SK-N-DZ (cell line): ENCODE measurements around the gene OGT. TPM values are rescaled to one million over a fixed set of nuclear protein-coding genes. Genes with fewer than 3 reads are reported as not detected.
"Not testable (repeated sequence)": the region's sequence is repeated elsewhere in the genome, so short reads cannot be mapped to it uniquely, and the experiment has no call there.

Experiments
- DNase-seq: peaks from one replicate; pipeline ENCODE4 v3.0.0-alpha.2; 2015; ENCODE audit warnings: low spot score
- polyA plus RNA-seq, 2 experiments: library from polyadenylated mRNA; depleted of rRNA; stranded (reverse); fragments of >200 nt; gene quantifications; 2 replicates each; pipeline ENCODE4 v1.2.3, GENCODE V29; 2014

OGT gene
- 91.5 and 140 TPM in 2 replicates for polyA plus RNA-seq (2014; cell fraction: cytosol; rRNA removed)
- polyA plus RNA-seq (2014; cell fraction: nucleus; rRNA removed), result 435 and 565 TPM in 2 replicates

DNA sequence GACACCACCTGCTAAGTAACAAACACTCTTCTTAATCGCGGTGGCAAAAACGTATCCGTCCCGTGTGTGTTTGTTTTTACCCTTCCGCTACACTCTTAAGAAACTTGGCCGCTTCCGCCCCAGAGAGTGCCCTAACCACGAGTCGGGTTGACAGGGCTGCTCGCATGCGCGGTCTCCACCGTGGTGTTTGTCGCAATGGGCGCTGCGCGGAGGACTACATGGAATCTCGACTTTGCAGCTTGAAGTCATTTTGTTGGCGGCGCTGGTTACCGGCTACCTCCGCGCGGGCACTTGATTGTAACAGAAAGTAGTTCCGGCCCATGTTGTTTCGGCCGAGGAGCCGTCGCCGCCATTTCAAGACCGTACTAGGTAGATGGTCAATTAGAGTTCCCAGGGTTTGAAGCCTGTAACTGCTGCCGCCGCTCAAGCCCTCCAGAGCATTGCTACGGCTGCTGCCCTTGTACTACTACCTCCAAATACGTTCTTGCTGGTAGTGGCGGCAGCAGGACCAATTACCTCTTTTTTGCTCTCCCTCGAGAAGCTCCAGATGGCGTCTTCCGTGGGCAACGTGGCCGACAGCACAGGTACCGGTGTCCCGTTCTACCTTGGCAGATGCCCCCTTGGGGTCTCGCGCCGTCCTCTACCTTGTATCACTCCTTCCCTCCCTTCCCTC, at the start of gene OGT:
OGT (plus strand) TSS at position 352 of the 673 bp plus-strand sequence; CDS start at position 548, 196 bp downstream.
- DNase-seq, result peak; percentile 96

DNA sequence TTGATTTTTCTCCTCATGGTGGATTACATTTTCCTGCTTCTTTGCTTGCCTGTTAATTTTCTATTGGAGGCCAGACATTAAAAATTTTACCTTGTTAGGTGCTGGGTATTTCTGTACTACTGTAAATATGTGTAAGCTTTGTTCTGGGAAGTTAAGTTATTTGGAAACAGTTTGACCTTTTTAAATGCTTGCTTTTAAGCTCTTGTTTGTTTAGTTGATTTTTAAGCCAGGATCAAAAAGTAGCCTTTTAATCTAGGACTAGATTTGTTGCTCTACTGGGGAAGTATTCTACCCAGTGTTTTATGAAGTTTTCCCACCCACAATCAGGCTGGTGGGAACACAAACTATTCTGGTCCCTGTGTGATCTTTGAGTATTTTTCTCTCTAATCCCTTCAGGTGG, 45.1 kb upstream of the OGT start:
- no peak for DNase-seq

DNA sequence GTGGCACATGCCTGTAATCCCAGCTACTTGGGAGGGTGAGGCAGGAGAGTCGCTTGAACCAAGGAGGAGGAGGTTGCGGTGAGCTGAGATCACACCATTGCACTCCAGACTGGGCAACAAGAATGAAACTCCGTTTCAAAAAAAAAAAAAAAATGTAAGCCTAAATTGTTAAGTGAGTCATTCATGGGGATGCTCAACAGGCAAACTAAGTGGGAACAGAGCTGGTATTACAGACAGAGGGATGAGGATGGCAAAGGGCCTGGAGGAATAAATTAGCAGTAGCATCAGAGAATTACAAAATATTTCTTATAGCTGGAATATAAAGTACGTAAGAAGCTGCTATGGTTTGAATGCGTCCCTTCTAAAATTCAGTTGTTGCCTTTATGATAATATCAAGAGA, 43.4 kb upstream of the OGT start:
- DNase-seq, result no peak

DNA sequence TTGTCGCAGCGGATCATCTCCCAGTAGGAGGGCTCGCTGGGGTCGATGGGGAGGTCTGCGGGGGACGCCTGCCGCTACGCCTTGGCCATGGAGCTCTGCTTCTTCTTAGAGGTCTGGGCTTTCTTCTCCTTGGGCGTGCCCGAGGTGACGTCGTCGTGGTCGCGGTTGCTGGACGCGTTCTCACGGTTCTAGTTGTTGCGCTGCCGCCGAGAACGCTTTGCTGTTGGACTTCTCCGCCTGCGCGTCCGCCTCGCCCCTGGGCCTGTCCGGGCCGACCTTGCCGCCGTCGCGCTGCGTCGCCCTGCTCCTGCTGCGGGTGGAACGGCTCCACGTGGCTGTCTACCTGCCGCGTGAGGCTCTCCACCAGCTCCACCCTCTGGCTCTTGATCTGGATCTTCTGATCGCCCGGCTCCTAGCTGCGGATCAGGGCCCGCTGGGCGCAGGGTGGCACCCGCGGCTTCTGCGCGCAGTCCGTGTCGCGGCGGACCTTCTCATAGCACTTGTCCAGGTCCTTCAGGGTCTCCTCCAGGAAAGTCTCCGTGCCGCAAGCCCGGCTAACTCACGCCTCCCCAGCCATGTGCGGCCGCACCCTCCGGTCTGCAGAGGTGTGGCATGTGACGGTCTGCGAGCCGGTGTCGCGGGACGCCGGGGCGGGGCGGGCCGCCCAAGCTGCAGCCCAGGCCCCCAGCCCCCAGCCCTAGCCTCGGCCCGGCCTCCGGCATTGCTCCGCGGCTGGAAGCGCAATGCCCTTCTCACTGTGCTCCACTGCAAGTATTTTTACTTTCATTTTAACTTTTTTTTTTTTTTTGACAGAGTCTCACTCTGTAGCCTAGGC, 40.5 kb upstream of the OGT start:
- no peak for DNase-seq

DNA sequence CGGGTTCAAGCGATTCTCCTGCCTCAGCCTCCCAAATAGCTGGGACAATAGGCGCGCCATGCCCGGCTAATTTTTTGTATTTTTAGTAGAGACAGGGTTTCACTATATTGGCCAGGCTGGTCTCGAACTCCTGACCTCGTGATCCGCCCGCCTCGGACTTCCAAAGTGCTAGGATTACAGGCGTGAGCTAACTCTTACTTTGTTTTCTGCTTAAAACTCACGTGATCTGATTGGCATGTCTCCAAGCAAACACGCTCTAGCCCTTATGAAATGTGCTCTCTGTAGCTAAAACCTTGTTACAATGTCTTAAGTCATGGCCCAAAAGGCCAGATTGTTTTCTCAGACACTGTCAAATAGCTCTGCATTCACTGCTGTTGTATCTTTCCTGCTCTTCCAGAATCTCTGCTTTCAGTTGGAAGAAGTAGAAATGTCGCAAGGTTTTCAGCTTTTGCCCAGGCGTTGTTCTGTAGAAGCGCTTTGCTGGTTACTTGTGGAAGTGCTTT, 39.7 kb upstream of the OGT start:
- DNase-seq, result no peak

DNA sequence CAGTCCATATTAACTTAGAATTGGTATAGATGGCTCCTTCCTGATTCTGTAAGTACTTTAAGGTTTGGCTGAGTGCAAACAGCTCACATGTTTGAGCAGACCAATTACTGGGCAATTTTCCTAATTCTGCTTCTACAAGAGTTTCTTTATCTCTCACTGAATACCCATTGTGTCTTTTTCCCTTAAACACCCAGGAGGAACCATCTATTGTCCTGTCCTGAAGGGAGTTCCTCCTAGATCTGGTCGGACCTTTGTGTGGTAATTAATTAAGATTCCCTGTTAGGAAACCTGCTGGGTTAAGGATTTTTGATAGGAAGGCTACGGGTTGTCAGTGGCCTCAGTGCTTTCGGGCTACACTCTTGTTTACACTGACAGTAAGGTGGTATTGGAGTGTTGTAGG, 36.9 kb upstream of the OGT start:
- DNase-seq, result not testable (repeated sequence)

DNA sequence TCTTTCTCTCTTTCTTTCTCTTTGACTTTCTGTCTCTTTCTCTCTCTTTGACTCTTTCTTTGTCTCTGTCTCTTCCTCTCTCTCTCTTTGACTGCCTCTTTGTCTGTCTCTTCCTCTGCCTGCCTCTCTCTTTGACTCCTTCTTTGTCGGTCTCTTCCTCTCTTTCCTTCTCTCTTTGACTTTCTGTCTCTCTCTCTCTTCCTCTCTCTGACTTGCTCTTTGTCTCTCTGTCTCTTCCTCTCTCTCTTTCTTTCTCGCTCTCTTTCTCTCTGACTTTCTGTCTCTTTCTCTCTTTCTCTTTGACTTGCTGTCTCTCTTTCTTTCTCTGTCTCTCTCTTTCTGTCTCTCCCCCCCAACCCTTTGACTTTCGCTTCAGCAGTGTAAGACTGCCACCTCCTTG, 36.4 kb upstream of the OGT start:
- DNase-seq, result no peak

DNA sequence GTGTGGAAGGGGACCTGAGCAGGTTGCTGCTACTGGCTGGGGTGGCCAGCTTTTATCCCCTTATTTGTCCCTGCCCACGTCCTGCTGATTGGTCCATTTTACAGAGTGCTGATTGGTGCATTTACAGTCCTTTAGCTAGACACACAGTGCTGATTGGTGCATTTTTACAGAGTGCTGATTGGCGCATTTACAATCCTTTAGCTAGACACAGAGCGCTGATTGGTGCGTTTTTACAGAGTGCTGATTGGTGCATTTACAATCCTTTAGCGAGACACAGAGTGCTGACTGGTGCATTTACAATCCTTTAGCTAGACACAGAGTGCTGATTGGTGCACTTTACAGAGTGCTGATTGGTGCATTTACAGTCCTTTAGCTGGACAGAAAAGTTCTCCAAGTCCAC, 30.8 kb upstream of the OGT start:
- not testable (repeated sequence) for DNase-seq

DNA sequence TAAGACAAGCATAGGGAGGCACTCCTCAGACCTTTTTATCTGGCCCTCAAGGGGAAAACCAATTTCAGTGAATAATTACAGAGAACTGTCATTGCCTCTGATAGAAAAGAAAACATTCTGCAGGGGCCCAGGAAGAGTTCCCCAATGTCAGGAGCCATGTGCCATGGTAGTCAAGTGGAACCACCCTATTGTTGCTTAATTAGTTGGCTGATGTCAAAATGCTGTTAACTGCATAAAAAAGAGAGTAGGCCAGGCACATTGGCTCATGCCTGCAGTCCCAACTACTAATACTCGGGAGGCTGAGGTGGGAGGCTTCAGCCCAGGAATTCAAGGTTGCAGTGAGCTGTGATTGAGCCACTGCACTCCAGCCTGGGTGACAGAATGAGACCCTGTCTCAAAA, 28.6 kb upstream of the OGT start:
- no peak for DNase-seq

DNA sequence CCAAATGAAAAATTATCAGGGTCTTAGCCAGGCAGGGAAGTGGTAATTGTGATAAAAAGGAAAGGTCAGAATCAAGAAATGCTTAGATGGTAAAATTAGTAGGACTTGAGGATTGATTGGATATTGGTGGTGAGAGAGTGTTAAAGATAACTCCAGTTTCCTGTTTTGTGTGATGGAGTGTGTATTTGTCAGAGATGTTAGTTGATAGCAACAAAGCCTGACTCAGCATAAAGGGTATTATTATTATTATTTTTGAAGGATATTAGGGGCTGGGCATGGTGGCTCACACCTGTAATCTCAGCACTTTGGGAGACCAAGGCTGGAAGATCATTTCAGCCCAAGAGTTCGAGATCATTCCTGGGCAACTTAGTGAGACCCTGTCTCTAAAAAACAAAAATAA, 23.6 kb upstream of the OGT start:
- no peak for DNase-seq

DNA sequence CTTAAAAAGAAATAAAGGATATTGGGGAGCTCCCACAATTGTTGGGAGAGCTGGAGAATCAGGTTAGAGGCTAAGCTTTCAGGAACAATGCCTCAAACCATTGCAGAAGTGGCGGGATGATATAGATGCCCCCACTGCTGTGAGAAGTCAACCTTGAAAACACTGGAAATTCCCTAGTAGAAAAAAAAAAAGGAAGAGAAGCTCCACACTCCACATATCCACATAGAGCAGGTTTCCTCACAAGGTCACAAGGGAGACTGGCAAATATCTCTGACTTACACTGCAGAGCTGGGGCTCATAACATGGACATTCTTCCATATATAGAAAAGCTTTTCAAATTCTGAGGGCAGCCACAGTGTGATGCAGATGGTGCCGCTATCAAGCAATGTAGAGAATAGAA, 22.7 kb upstream of the OGT start:
- no peak for DNase-seq

DNA sequence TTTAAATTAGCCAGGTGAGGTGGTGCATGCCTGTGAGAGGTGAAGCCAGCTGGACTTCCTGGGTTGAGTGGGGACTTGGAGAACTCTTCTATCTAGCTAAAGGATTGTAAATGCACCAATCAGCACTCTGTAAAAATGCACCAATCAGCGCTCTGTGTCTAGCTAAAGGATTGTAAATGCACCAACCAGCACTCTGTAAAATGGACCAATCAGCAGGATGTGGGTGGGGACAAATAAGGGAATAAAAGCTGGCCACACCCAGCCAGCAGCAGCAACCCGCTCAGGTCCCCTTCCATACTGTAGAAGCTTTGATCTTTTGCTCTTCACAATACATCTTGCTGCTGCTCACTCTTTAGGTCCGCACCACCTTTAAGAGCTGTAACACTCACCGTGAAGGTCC, 19.2 kb upstream of the OGT start:
- DNase-seq, result not testable (repeated sequence)

DNA sequence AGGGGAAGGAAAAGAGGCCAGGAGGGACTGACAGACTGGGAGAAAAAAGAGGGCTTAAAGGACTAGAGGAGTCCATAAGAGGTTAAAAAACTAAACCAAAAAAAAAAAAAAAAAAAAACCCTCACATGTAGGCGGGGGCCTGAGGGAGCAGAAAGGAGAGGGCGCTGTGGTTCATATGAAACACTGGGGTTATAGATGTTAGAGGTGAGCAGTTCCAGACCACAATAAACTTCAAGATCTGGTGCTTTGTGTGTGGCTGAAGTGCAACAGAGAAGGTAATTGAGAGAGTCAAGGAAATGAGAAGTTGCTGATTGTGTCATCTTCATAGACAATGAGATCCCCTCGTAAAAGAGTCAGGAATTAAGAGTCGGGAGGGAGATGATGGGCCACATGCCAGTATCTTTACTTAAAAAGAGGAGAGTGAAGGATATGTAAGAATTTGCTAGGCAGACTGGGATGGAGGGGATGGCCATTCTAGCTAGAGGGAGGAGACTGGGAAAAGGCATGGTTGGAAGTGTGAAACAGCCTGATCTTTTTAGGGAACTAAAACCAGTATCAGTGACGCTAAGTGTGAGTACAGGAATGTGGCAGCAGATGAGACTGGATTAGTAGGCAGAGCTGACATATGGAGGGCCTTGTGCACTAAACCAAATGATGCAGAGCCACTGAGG, 18.4 kb upstream of the OGT start:
- no peak for DNase-seq

DNA sequence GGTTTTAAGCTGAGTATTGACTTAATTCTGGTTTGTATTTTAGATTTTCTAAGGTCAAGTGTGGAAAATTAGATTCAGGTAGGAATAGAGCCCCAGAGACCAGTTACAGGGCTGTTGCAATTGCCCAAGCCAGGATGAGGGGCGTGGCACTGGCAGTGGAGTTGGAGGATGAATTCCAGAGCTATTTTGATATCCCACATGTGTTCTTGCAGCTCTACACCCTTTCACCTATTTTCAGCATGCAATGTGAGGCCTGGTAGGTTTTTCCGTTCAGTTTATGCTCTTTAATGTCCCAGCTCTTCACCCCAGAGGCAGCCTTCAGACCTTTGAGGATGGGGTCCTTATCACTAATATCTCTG, 17.9 kb upstream of the OGT start:
- DNase-seq, result no peak

DNA sequence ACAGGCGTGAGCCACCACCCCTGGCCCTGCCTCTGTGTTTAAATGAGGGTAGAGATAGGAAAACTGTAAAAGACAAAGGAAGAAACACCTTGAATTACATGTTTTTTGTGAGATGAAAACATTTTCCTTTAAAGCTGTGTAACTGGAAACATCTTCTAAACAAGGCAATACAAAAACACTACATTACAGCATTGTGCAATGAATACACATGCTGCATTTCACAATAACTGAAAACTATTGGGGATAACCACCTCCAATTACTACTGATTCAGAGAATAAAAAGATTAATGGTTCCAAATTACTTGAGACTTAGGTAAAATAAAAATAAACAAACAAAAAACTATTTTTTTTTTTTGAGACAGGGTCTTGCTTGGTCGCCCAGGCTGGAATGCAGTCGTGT, 7.6 kb upstream of the OGT start:
- no peak for DNase-seq

DNA sequence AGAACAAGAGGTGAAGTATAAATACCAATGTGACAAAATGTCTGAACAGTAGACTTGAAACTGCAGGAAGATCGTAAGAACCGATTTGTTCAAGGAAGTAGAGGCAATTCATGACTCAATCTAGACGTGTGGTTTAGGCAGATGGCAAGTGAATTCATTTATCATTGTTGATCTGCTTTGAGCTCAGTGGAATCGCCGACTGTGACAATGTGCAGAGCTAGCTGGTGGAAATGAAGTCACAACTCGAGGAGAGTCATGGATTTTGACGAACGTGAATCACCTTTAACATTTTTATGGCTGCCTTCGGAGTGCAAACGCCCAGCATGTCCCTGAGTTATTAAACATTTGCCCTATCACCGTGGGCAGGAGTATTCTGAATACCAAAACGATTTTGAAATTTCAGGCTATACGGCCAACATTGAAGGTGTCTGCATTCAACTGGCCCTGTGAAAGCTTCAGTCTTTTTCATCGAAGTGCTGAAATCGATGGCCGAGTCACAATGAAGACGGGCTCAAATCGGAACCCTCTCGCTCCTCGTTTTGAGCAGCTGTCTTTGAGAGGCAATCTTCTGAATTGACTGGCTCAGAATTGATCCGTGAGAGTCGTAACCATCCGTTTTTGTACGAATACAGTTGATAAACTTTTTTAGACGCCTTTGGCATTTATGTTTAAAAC, 689 bp upstream of the OGT start:
- peak; percentile 50 for DNase-seq

DNA sequence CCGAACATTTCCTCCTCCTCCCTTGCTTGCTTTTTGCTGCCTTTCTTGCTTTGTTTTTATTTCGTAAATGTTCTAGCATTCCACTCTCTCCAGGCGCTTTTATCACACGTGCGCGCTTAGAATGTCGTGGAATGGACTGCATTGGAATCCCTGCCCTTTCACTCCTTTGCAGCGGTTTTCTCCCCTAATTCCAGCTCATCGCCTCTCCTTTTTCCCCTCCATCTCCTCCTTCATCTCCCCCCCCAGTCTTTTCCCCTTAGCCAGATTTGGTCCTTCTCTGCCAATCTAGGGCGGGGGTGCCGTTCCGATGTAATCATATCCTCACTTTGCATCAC, 579 bp downstream of the OGT start:
- no peak for DNase-seq

DNA sequence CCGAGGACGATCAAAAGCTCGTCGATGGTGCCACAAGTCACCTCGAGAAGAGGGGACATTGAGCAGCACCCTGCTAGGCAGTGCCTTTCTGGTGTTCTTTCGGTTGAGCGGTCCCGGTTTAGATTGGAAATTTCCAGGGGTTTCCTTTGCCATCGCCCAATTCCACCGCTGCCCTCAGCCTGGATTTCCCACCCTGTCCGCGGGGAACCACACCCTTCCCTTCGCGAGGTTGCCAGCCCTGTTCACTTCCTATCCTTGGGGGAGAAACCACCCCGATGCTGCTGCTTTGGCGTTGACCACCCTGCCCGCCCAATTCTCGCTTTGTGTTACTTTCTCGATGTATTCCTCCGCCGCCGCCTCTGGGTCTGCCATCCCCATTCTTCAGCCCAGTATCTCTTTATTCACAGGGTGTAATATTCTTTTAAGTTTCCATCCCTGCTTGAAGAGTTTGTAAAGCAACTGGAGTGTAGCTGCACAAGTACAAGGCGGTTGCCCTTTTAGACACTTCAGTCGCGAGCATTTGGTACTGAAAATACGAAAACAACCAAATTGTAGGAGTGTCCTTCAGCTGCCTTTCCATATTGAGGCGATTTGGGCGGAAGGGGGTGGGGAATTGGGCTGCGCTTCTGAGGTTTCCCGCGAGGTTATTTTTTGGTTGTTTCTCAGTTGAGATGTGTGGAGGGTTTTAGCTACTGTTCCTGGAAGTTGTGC, 1.1 kb downstream of the OGT start:
- peak; percentile 53 for DNase-seq

DNA sequence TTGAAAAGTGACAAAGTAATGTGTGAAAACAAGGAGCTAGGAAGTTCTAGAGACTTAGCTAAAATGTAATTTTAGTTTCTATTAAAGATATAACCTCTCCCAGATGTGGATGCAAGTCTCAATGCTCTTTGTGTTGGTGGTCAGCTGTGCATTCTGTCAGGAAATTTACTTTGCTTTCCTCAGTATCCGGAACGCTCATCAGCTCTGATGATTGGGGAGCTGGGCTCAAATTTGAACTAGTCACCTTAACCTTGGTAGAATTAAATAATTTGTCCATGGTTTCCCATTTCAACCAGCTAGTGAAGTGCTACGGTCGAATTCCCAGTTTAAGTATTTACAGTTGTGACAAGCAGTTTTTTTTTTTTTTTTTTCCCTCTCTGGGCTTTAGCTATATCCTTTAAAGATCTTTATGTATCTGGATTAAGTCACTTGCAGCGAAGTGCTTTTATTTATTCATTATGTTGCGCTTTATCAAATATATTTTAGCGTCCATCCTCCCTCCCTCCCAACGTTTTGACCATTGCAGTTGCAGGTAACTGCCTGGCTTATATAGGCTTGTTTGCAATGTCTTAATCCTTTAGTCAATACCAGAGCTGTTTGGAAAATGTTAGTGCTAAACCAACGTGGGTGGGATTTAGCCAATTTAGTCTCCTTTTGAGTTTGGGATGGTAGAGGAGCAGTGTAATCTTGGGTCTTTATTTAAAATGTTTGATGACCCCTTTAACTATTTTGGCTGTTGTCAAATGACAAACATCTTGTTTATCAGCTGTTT, 2.1 kb downstream of the OGT start:
- no peak for DNase-seq

DNA sequence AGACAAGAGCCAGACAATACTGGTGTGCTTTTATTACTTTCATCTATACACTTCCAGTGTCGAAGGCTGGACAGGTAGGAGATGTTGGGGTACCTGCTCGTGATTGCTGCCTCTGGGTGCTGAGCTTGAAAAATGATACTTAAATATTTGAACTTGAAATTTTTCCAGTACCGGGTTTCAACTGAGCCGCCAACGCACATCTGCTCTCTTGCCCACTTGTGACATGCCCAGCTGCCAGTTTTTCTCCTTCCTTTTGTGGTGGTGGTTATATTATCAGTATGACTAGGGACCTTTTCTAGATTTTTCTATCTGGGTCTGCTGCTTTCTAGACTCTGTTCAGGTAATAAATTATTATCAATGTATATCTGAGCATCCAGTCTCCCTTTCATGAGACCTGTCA, 3.4 kb downstream of the OGT start:
- DNase-seq, result no peak

DNA sequence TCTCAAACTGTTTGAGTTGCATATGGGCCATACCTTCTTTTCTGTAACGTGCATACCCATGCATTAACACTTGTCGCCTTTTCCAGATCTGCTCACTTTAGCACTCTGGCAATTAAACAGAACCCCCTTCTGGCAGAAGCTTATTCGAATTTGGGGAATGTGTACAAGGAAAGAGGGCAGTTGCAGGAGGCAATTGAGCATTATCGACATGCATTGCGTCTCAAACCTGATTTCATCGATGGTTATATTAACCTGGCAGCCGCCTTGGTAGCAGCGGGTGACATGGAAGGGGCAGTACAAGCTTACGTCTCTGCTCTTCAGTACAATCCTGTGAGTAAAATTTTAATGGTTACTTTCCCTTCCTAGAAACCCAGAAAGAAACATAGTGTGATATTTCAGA, 4.8 kb downstream of the OGT start:
- no peak for DNase-seq
